ENCODE data around the gene NECTIN1. TPM values are rescaled to one million over a fixed set of nuclear protein-coding genes. Genes with fewer than 3 reads are reported as not detected.

NECTIN1 gene, protein sequence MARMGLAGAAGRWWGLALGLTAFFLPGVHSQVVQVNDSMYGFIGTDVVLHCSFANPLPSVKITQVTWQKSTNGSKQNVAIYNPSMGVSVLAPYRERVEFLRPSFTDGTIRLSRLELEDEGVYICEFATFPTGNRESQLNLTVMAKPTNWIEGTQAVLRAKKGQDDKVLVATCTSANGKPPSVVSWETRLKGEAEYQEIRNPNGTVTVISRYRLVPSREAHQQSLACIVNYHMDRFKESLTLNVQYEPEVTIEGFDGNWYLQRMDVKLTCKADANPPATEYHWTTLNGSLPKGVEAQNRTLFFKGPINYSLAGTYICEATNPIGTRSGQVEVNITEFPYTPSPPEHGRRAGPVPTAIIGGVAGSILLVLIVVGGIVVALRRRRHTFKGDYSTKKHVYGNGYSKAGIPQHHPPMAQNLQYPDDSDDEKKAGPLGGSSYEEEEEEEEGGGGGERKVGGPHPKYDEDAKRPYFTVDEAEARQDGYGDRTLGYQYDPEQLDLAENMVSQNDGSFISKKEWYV
- total RNA-seq, result 10.4 TPM
- long read RNA-seq, full-length matches to known transcripts, result 1 of 5 reads
- long read RNA-seq, partial matches to known transcripts, result 1 of 5 reads
- long read RNA-seq, other reads (novel, unspliced or antisense), result 3 of 5 reads

DNA sequence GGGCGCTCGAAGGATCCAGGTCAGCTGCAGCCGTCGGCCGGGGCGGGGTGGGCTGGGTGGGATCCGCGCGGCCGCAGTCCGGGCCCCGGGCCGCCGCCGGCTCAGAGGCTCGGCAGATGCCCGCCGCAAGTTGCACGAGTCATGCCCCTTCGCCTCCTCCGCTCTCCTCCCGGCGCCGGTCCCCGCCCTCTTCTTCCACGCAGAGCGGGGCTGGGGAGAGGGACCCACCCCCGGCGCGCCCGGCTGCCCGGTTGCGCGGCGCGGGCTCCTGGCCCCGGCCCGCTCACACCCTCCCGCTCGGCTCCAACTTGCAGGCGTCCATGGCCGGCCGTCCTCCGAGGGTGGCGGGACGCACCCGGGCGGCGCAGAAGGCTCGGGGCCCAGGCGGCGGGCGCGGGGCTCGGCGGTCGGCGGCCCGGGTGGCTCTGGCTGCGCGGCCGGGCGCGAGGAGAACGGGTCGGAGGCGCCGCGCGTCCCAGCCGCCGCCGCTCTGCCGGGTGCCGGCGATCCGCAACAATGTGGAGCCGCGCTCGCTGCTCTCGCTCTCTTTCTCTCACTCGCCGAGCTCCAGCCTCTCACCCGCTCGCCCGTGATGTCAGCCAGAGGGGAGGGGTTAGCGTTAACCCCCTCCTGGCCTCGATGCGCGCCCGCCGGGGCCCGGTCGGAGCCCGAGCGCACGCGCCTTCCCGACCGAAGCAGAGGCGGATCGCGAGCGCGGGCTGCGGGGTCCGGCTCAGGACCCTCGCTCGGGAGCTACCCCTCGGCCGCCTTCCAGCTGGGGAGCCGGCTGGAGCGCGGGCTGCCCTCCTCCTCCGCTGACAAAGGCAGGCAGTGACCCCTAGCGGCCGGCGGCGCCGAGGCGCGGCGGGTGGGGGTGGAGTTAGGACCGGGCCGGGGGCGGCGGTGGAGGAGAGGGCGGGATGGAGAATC is at the start of gene NECTIN1:
TSS of gene NECTIN1 (minus strand) at position 550 of the 930 bp plus-strand sequence. CDS start 647 bp downstream, outside the sequence.
- TF ChIP-seq, protein P1, sequence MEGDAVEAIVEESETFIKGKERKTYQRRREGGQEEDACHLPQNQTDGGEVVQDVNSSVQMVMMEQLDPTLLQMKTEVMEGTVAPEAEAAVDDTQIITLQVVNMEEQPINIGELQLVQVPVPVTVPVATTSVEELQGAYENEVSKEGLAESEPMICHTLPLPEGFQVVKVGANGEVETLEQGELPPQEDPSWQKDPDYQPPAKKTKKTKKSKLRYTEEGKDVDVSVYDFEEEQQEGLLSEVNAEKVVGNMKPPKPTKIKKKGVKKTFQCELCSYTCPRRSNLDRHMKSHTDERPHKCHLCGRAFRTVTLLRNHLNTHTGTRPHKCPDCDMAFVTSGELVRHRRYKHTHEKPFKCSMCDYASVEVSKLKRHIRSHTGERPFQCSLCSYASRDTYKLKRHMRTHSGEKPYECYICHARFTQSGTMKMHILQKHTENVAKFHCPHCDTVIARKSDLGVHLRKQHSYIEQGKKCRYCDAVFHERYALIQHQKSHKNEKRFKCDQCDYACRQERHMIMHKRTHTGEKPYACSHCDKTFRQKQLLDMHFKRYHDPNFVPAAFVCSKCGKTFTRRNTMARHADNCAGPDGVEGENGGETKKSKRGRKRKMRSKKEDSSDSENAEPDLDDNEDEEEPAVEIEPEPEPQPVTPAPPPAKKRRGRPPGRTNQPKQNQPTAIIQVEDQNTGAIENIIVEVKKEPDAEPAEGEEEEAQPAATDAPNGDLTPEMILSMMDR (IDR thresholded peaks at IDR 0.05), result peak; percentile 96
- peak within 1 kb of the TSS; percentile 83 for H3K4me3 ChIP-seq
- H3K27me3 ChIP-seq, result no peaks in the 10 kb centered on the region
- peaks cover 25% of the 10 kb centered on the region for H3K4me1 ChIP-seq
- intact Hi-C loops (cut with DNase I), result loop anchor here (10.0 kb wide), 1 partner anchor 54 kb away; no protein-coding TSS in a partner anchor
- ATAC-seq (peak; percentile 92), DNase-seq (peak; percentile 94)
- peak within 1 kb of the TSS; percentile 63 for H3K27ac ChIP-seq
- no peaks in the 10 kb centered on the region for H3K9me3 ChIP-seq
- no peaks in the 10 kb centered on the region for H3K36me3 ChIP-seq

DNA sequence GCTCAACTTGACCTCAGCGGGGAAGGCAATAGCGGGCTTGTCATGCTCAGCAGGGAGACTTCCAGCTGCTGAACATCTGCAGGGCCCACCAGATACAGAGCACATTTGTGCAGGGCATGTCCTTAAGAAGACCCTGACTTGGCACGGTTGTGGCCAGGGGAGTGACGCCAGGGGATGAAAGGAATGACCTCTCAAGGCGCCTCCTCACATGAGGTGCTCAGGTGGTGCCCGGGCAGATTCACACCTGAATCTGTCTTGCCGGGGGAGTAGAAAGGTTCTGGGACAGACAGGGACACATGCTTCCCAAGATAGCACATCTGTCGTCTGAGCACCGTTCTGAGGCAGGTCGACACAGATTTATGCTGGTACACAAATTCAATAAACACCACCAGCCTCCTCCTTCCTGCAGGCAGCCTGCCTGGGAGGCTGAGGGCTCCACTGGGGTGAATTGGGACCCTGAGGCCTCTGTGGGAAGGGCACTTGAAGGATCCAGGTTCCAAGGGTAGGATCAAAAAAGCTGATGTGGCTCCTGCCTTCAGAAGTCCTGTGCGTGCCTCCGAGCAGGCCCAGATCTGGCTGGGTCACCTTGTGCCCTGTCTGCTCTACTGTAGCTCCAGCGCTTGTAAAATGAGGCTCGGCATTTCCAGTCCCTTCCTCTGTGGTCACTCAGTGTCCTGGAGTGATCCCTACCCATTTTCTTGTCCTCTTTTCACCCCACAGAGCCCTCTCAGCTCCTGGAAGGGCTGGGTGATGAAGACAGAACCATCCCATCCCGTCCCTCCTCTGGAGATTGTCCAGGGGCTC is 49.6 kb upstream of the NECTIN1 start:
- H3K27me3 ChIP-seq, result peaks cover 7% of the 10 kb centered on the region
- no peak overlapping the region for H3K4me3 ChIP-seq
- TF ChIP-seq, protein P1 (IDR thresholded peaks at IDR 0.05), result no peak
- no peak overlapping the region for H3K27ac ChIP-seq
- no peak for DNase-seq
- no peak for ATAC-seq
- H3K4me1 ChIP-seq, result no peaks in the 10 kb centered on the region
- no peaks in the 10 kb centered on the region for H3K36me3 ChIP-seq
- H3K9me3 ChIP-seq, result no peaks in the 10 kb centered on the region
- intact Hi-C loops (cut with DNase I), result no loop called here

DNA sequence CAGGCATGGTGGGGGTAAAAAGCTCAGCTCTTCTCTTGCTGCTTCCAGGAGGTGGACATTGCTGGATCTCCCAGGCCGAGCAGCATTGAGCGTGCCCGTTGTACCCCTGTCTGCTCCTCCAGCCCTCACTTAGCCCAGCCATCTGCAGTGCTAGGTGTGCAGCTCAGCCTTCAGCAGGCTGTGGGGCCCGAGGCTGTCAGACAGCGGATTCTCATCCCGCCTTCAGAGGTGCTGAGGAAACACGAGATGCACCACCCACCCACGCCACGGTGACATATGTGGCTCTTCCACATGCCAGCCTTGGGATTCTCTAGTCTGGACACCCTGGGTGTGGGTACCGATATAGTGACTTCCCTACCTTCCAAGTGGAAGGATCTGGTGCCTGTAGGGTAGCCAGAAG is 48.9 kb upstream of the NECTIN1 start:
- no peaks in the 10 kb centered on the region for H3K36me3 ChIP-seq
- H3K27me3 ChIP-seq, result peaks cover 7% of the 10 kb centered on the region
- intact Hi-C loops (cut with DNase I), result no loop called here
- DNase-seq (no peak), ATAC-seq (no peak)
- H3K9me3 ChIP-seq, result no peaks in the 10 kb centered on the region
- H3K4me3 ChIP-seq, result no peak overlapping the region
- TF ChIP-seq, protein P1 (IDR thresholded peaks at IDR 0.05), result no peak
- H3K27ac ChIP-seq, result no peak overlapping the region
- H3K4me1 ChIP-seq, result no peaks in the 10 kb centered on the region

DNA sequence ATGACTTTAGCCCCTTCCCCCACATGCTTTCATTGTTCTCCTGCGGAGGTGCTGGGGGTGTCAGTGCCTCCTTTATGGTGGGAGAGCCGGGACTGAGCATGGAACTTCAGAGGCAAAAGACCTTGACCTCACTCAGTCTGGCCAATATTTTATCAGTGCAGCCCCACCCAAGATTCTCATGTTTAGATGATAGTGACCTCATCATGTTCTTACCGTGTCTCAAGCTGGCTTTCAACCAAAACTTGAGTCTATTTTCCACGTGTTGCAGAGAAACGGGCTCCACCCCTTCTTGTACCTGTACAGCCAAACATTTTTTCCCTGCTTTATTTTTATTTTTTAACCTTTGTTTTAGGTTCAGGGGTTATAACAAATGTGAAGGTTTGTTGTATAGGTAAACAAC is 47.7 kb upstream of the NECTIN1 start:
- intact Hi-C loops (cut with DNase I), result no loop called here
- no peak overlapping the region for H3K27ac ChIP-seq
- no peaks in the 10 kb centered on the region for H3K9me3 ChIP-seq
- no peak for ATAC-seq
- TF ChIP-seq, protein P1 (IDR thresholded peaks at IDR 0.05), result no peak
- no peaks in the 10 kb centered on the region for H3K36me3 ChIP-seq
- no peaks in the 10 kb centered on the region for H3K4me1 ChIP-seq
- H3K4me3 ChIP-seq, result no peak overlapping the region
- no peak for DNase-seq
- H3K27me3 ChIP-seq, result peaks cover 5% of the 10 kb centered on the region
